HepG2 (cell line): ENCODE results near the gene CD300A.

ENCODE experiments used
- AKNA ChIP-seq: sonication (generic); formaldehyde crosslinking; IDR thresholded peaks from 2 replicates; pipeline ENCODE4 v1.4.0; 2020; ENCODE audit warnings: missing genetic modification reagents, borderline replicate concordance
- EZH2 ChIP-seq: conservative IDR thresholded peaks from 2 replicates; pipeline ENCODE4 v1.6.1; 2012; ENCODE audit warnings: mild to moderate bottlenecking, low read depth, low read length, moderate library complexity
- FOXK1 ChIP-seq: sonication (generic); formaldehyde crosslinking; IDR thresholded peaks from 2 replicates; pipeline ENCODE4 v1.4.0; 2020; ENCODE audit warnings: low read depth, missing genetic modification reagents, borderline replicate concordance
- JUNB ChIP-seq: sonication (generic); formaldehyde crosslinking; IDR thresholded peaks from 2 replicates; pipeline ENCODE4 v1.8.0; 2022; ENCODE audit warnings: missing genetic modification reagents, mild to moderate bottlenecking, borderline replicate concordance
- KDM5B ChIP-seq: sonication (generic); formaldehyde crosslinking; IDR thresholded peaks from 2 replicates; pipeline ENCODE4 v1.4.0; 2020; ENCODE audit warnings: missing genetic modification reagents, mild to moderate bottlenecking, borderline replicate concordance
- POLR2AphosphoS5 ChIP-seq: IDR thresholded peaks from 2 replicates; pipeline ENCODE4 v1.6.1; 2012; ENCODE audit warnings: low read depth, low read length
- REL ChIP-seq: sonication (generic); formaldehyde crosslinking; conservative IDR thresholded peaks from 2 replicates; pipeline ENCODE4 v1.8.0; 2022; ENCODE audit warnings: mild to moderate bottlenecking, missing genetic modification reagents, moderate library complexity
- TAF1 ChIP-seq: sonication (generic); formaldehyde crosslinking; IDR thresholded peaks from 2 replicates; pipeline ENCODE4 v1.4.0; 2020; ENCODE audit warnings: missing genetic modification reagents
- ZNF24 ChIP-seq: fragments of 450-650 bp; IDR thresholded peaks from 2 replicates; pipeline ENCODE4 v1.6.1; 2017; ENCODE audit warnings: antibody characterized with exemption, mild to moderate bottlenecking
- ZNF766 ChIP-seq: sonication (generic); formaldehyde crosslinking; IDR thresholded peaks from 2 replicates; pipeline ENCODE4 v1.5.0; 2020; ENCODE audit warnings: missing genetic modification reagents, borderline replicate concordance
- ZNF780A ChIP-seq: sonication (generic); formaldehyde crosslinking; IDR thresholded peaks from 2 replicates; pipeline ENCODE4 v1.8.0; 2022; ENCODE audit warnings: mild to moderate bottlenecking, missing genetic modification reagents, moderate library complexity
- TF ChIP-seq, protein P1 (sequence below): sonication (generic); formaldehyde crosslinking; IDR thresholded peaks from 2 replicates; pipeline ENCODE4 v1.5.0; 2020; ENCODE audit warnings: missing genetic modification reagents
- TF ChIP-seq, protein P2 (sequence below): sonication (generic); formaldehyde crosslinking; IDR thresholded peaks from 2 replicates; pipeline ENCODE4 v1.8.0; 2022; ENCODE audit warnings: low read depth, missing genetic modification reagents
- TF ChIP-seq, protein P3 (sequence below): sonication (generic); formaldehyde crosslinking; IDR thresholded peaks from 2 replicates; pipeline ENCODE4 v1.5.0; 2020; ENCODE audit warnings: mild to moderate bottlenecking, missing genetic modification reagents, moderate library complexity

DNA sequence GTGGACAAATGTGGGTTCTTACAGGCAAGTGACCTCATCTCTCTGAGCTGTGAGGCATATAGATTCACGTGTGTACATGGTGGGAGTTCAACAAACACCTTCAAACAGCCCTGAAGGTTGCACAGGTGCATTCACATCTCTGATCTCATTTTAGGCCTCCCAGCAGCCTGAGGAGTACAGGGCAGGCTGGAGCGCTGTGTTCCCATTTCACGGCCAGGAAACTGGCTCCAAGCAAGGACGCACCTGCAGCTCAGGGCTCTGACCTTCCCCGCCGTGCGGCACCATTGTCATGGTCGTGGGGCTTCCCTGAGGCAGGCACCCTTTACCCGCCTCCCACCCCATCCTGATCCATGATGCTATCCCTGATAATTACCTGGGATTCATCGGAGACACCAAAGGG, 4.8 kb upstream of the CD300A start:
- TF ChIP-seq KDM5B (CRISPR knock-in tag) = no peak
- no peak for TF ChIP-seq ZNF780A (CRISPR knock-in tag)
- no peak for TF ChIP-seq ZNF766
- TF ChIP-seq, protein P1, sequence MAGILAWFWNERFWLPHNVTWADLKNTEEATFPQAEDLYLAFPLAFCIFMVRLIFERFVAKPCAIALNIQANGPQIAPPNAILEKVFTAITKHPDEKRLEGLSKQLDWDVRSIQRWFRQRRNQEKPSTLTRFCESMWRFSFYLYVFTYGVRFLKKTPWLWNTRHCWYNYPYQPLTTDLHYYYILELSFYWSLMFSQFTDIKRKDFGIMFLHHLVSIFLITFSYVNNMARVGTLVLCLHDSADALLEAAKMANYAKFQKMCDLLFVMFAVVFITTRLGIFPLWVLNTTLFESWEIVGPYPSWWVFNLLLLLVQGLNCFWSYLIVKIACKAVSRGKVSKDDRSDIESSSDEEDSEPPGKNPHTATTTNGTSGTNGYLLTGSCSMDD (CRISPR knock-in tag) = no peak
- no peak for TF ChIP-seq POLR2AphosphoS5
- TF ChIP-seq REL (CRISPR knock-in tag) = no peak
- no peak for TF ChIP-seq AKNA (CRISPR knock-in tag)
- no peak for TF ChIP-seq JUNB
- TF ChIP-seq, protein P2, sequence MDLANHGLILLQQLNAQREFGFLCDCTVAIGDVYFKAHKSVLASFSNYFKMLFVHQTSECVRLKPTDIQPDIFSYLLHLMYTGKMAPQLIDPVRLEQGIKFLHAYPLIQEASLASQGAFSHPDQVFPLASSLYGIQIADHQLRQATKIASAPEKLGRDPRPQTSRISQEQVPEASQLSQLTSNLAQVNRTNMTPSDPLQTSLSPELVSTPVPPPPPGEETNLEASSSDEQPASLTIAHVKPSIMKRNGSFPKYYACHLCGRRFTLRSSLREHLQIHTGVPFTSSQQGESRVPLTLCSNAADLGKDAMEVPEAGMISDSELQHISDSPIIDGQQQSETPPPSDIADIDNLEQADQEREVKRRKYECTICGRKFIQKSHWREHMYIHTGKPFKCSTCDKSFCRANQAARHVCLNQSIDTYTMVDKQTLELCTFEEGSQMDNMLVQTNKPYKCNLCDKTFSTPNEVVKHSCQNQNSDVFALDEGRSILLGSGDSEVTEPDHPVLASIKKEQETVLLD (CRISPR knock-in tag) = no peak
- TF ChIP-seq ZNF24 = no peak
- TF ChIP-seq FOXK1 (CRISPR knock-in tag) = no peak
- TF ChIP-seq, protein P3, sequence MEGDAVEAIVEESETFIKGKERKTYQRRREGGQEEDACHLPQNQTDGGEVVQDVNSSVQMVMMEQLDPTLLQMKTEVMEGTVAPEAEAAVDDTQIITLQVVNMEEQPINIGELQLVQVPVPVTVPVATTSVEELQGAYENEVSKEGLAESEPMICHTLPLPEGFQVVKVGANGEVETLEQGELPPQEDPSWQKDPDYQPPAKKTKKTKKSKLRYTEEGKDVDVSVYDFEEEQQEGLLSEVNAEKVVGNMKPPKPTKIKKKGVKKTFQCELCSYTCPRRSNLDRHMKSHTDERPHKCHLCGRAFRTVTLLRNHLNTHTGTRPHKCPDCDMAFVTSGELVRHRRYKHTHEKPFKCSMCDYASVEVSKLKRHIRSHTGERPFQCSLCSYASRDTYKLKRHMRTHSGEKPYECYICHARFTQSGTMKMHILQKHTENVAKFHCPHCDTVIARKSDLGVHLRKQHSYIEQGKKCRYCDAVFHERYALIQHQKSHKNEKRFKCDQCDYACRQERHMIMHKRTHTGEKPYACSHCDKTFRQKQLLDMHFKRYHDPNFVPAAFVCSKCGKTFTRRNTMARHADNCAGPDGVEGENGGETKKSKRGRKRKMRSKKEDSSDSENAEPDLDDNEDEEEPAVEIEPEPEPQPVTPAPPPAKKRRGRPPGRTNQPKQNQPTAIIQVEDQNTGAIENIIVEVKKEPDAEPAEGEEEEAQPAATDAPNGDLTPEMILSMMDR (CRISPR knock-in tag) = no peak
- no peak for TF ChIP-seq TAF1 (CRISPR knock-in tag)
- no peak for TF ChIP-seq EZH2
